Mesodermal cell (in vitro differentiated cells): ENCODE results near the gene PRSS21. TPM values are rescaled to one million over a fixed set of nuclear protein-coding genes. Genes with fewer than 3 reads are reported as not detected.
A peak's percentile ranks its signal among the peaks of the same experiment; 100 is the strongest.

Source experiments
- H3K27ac ChIP-seq: 2 replicates; pipeline ENCODE4 v1.7.0; 2013; ENCODE audit warnings: mild to moderate bottlenecking, low read depth, low read length, moderate library complexity; ENCODE audit not compliant: severe bottlenecking
- H3K36me3 ChIP-seq: 2 replicates; pipeline ENCODE4 v1.7.1; 2013; ENCODE audit warnings: mild to moderate bottlenecking, low read length, moderate library complexity; ENCODE audit not compliant: control insufficient read depth, insufficient read depth
- H3K4me1 ChIP-seq: one replicate; pipeline ENCODE4 v1.7.1; 2013; ENCODE audit warnings: mild to moderate bottlenecking, low read length; ENCODE audit not compliant: insufficient read depth, control insufficient read depth, poor library complexity, severe bottlenecking
- H3K4me3 ChIP-seq: 2 replicates; pipeline ENCODE4 v1.7.0; 2013; ENCODE audit warnings: low read length, control low read depth, mild to moderate bottlenecking; ENCODE audit not compliant: insufficient read depth, poor library complexity, severe bottlenecking; ENCODE audit errors: extremely low read depth
- H3K9me3 ChIP-seq: 2 replicates; pipeline ENCODE4 v1.7.1; 2013; ENCODE audit warnings: mild to moderate bottlenecking, low read length, moderate library complexity; ENCODE audit not compliant: control insufficient read depth
- WGBS, 2 experiments: methylation state at CpG; one replicate each; pipeline ENCODE4 v1.1.5; 2013; ENCODE audit warnings: missing lambda C conversion rate in 2 of 2; ENCODE audit not compliant: insufficient coverage in 2 of 2; 5-methylcytosine and 5-hydroxymethylcytosine counted together
- polyA plus RNA-seq, 2 experiments: library from polyadenylated mRNA; stranded (reverse); fragments of 50-300 nt; gene quantifications; one replicate each; pipeline ENCODE4 v1.2.3, GENCODE V29; 2013

Gene PRSS21, protein sequence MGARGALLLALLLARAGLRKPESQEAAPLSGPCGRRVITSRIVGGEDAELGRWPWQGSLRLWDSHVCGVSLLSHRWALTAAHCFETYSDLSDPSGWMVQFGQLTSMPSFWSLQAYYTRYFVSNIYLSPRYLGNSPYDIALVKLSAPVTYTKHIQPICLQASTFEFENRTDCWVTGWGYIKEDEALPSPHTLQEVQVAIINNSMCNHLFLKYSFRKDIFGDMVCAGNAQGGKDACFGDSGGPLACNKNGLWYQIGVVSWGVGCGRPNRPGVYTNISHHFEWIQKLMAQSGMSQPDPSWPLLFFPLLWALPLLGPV
- polyA plus RNA-seq (2013, experiment 1 of 2), result not detected
- not detected for polyA plus RNA-seq (2013, experiment 2 of 2)

DNA sequence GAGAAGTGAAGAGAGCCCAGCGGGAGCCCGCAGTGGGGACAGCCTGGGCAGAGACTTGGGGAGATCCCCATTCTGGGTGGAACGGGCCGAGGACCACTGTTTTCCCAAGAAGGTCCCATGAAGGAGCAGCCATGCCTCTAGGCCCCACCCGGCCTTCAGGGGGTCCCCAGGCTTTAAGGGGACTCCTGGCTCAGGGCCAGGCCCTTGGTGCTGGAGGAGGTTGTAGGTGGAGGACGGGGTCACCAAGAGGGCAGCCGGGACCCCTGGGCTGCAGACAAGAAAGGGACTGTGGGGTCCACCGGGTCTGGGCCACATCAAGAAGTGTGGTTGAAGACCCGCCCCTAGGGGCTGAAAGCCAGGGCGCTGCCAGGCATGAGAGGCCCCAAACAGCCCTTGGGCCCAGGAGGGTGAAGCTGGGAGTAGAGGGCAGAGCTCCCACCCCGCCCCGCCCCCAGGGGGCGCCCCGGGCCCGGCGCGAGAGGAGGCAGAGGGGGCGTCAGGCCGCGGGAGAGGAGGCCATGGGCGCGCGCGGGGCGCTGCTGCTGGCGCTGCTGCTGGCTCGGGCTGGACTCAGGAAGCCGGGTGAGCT lies at the start of gene PRSS21:
Gene PRSS21, plus strand, starts transcription at position 487 of the 589 bp plus-strand sequence. Its CDS starts 32 bp downstream, at position 519.
- Histone ChIP-seq H3K4me1 (no peaks in the 10 kb centered on the region), H3K36me3 (no peaks in the 10 kb centered on the region), H3K27ac (no peak within 1 kb of the TSS), H3K9me3 (no peaks in the 10 kb centered on the region), H3K4me3 (no peak within 1 kb of the TSS)
- 89 to 91% methylated on average over 24 to 27 of the region's 28 CpGs for WGBS, 2 experiments

DNA sequence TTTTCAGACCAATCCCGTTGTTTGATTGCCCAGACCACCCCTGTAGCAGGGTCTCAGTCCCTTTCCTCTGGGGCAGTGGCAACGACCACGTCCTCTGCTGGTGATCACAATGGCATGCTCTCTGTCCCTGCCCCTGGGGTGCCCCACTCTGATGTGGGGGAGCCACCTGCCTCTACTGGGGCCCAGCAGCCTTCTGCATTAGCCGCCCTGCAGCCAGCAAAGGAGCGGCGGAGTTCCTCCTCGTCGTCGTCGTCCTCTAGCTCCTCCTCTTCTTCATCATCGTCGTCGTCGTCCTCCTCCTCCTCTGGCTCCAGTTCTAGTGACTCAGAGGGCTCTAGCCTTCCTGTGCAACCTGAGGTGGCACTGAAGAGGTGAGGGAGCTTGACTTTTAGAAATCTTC lies 49.1 kb upstream of the PRSS21 start:
- peaks cover 98% of the 10 kb centered on the region for H3K36me3 ChIP-seq
- H3K9me3 ChIP-seq, result no peaks in the 10 kb centered on the region
- H3K4me3 ChIP-seq, result no peak overlapping the region
- 91 to 95% methylated on average over 5 to 10 of the region's 14 CpGs for WGBS, 2 experiments
- H3K4me1 ChIP-seq, result peaks cover 3% of the 10 kb centered on the region
- H3K27ac ChIP-seq, result no peak overlapping the region

DNA sequence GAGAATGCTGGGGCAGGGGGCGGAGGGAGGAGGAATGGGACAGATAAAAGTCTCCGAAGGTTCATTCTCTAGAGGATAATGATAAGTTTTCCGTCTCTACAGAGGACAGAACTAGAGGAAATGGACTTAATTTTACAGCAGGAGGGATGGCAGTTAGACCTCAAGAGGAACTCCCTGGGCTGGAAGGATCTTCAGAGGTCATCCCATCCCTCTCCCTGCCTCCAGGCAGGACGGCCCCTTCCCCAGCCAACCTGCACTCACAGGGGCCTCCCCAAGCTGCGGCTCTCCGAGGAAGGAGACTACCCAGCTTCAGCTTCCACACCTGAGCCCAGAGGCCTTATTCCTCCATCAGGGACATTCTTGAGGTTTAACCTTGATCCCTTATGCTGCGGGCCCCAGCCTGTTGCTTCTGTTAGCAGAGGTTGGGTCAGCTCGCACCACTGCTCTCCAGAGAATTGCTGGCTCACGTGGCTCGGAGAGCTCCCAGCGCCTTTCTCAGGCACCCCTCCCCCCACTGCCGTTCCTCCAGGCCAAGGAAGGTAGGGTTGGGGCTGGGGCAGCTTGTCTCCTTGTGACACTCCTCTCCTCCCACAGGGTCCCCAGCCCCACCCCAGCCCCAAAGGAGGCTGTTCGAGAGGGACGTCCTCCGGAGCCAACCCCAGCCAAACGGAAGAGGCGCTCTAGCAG lies 48.5 kb upstream of the PRSS21 start:
- H3K36me3 ChIP-seq, result peaks cover 98% of the 10 kb centered on the region
- peaks cover 3% of the 10 kb centered on the region for H3K4me1 ChIP-seq
- no peak overlapping the region for H3K4me3 ChIP-seq
- peak overlapping the region; percentile 16 for H3K27ac ChIP-seq
- no peaks in the 10 kb centered on the region for H3K9me3 ChIP-seq
- WGBS, 2 experiments, result 94 to 97% methylated on average over 12 to 14 of the region's 17 CpGs

DNA sequence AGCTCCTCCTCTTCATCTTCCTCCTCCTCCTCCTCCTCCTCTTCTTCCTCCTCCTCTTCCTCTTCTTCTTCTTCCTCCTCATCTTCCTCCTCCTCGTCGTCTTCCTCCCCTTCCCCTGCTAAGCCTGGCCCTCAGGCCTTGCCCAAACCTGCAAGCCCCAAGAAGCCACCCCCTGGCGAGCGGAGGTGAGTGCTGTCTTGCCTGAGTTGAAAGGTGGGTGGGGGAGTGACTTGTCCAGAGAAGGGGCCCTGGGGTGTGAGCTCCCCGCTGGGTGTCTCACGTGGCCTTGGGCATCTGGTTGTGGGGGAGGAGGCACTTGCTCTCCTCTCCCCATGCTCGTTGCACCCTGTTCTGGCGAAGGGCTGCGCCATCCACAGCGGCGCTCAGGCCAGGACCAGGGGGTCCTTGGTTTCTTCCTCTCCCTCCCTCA lies 47.9 kb upstream of the PRSS21 start:
- WGBS, 2 experiments, result 91 to 93% methylated on average over 7 to 8 of the region's 11 CpGs
- peak overlapping the region; percentile 16 for H3K27ac ChIP-seq
- no peaks in the 10 kb centered on the region for H3K9me3 ChIP-seq
- peaks cover 3% of the 10 kb centered on the region for H3K4me1 ChIP-seq
- peaks cover 96% of the 10 kb centered on the region for H3K36me3 ChIP-seq
- no peak overlapping the region for H3K4me3 ChIP-seq

DNA sequence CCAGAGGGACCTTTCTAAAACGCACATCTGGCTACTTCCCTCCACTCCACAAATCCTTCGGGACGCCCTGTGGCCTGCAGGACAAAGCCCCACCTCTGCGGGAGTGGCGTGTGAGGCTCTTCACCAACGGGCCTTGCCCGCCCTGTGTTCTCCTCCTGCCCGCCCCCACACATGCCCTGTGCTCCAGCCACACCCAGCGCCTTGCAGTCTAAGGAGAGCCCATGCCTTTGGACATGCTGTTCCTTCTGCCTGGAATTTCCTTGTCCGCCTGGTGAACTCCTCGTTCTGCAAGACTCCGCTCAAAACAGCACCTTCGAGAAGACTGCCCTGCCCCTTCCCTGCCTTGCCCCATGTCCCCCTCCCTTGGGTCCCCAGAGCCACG lies 47.4 kb upstream of the PRSS21 start:
- peaks cover 3% of the 10 kb centered on the region for H3K4me1 ChIP-seq
- H3K27ac ChIP-seq, result peak overlapping the region; percentile 8
- WGBS, 2 experiments, result 93 to 95% methylated on average over 12 to 14 of the region's 14 CpGs
- H3K9me3 ChIP-seq, result no peaks in the 10 kb centered on the region
- H3K4me3 ChIP-seq, result no peak overlapping the region
- H3K36me3 ChIP-seq, result peaks cover 96% of the 10 kb centered on the region

DNA sequence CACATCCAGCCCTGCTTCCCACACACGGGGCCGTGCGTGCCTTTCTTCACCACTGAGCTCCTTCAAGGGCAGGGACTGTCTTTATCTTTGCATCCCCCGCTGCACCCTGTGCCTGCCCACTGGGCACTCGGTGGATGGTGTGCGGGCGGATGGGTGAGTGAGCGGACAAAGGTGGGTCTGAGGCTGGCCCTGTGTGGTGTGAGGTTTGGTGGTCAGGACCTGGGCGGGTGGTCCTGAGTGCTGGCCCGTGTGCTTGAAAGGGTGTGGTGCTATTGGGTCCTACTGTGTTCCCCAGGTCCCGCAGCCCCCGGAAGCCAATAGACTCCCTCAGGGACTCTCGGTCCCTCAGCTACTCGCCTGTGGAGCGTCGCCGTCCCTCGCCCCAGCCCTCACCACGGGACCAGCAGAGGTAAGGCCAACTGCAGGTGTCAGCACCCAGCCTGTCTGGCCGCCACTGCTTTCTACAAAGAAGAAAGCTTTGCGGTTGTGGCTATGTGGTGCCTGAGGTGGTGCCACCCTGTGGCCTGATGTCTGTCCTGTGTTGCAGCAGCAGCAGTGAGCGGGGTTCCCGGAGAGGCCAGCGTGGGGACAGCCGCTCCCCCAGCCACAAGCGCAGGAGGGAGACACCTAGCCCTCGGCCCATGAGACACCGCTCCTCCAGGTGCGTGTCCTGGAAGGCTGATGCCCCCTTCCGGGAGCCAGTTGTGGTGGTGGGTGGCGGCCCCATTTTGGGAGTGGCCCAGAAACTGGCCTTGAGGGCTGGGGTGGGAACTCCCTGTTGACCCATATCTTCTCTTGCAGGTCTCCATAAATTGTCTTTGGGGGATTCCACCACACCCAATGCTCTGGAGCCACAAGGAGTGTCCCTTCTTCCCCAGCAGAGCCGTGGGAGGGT lies 46.7 kb upstream of the PRSS21 start:
- Histone ChIP-seq H3K36me3 (peaks cover 96% of the 10 kb centered on the region), H3K4me1 (peaks cover 4% of the 10 kb centered on the region), H3K9me3 (no peaks in the 10 kb centered on the region), H3K27ac (peak overlapping the region; percentile 23), H3K4me3 (no peak overlapping the region)
- WGBS, 2 experiments, result 92 to 98% methylated on average over 20 to 30 of the region's 32 CpGs

DNA sequence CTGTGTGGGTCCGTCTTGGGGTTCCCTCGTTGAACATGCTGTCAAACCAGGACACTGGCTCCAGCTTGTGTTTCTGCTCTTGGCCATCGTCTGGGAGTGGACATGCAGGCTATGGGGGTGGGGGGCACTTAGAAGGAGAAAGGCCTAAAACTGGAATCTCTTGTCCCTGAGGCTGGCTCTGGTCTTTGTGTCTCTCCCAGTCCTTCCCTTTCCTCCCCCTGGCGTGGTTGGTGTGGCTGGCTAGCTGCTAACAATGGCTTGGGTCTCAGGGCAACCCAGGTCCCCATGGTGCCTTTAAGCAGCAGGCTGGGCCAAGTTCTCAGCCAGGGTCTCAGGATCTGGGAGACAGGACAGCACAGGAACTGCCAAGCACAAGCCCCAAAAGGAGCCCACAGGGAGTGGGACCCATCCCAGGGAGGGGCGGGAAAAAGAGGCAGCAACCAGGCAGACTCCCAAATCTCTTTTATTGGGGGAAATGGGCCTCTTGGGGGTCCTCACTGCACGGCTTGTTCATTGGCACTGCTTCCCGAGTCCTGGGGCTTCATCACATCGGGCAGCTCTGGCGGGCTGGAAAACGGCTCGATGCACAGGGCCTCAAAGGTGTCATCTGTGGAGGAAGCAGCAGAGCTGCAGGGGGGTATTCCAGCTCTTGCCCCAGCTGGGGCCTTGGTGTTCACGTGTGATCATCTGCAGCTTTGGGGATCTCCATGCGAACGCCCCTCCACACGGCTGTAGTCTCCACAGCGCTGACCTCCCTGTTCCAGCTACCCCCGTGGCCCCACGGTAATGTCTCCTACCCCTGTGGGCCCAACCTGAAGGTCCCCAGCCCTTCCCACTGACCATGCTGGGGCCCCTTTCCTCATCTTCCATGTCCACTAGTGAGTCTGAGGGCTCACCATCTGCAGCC lies 45.3 kb upstream of the PRSS21 start:
- WGBS, 2 experiments, result 93 to 95% methylated on average over 14 to 17 of the region's 18 CpGs
- Histone ChIP-seq H3K4me3 (no peak overlapping the region), H3K27ac (peak overlapping the region; percentile 24), H3K36me3 (peaks cover 88% of the 10 kb centered on the region), H3K9me3 (no peaks in the 10 kb centered on the region), H3K4me1 (peaks cover 11% of the 10 kb centered on the region)

DNA sequence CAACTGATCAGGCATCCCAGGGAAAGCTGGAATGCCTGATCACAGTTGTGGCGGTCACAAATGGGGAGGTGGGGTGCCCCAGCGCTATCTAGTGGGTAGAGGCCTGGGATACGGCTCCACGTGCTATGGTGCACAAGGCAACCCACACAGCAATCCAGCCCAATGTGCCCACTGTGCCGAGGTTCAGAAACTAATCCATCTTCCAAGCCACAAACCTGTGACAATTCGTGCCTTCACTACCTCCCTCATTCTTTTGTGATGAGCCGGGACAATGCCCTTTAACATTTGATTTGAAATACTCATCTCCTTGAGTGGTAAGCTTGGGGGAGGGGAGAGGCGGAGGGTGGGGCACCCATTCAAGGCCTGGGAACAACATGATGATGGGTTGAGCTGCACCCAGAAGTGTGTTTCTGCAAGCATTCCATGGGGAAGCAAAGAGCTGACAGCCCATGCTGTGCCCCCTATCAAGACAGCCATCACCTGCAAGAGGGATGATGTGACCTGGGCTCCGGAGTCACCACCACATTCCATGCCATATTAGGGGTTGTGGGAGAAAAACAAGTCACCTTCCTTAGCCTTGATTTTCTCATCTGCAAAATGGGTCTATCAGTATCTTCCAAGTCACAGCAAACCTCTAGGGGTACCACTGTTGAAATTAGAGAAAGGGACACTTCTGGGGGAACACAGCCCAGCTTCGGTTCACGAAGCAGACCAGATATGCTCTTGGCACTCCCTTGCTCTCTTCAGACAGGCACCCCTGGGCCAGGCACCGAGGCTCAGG lies 43.7 kb upstream of the PRSS21 start:
- WGBS, 2 experiments, result 88 to 96% methylated on average over 8 to 10 of the region's 12 CpGs
- Histone ChIP-seq H3K9me3 (no peaks in the 10 kb centered on the region), H3K4me1 (peaks cover 8% of the 10 kb centered on the region), H3K27ac (peak overlapping the region; percentile 59), H3K4me3 (no peak overlapping the region), H3K36me3 (peaks cover 72% of the 10 kb centered on the region)

DNA sequence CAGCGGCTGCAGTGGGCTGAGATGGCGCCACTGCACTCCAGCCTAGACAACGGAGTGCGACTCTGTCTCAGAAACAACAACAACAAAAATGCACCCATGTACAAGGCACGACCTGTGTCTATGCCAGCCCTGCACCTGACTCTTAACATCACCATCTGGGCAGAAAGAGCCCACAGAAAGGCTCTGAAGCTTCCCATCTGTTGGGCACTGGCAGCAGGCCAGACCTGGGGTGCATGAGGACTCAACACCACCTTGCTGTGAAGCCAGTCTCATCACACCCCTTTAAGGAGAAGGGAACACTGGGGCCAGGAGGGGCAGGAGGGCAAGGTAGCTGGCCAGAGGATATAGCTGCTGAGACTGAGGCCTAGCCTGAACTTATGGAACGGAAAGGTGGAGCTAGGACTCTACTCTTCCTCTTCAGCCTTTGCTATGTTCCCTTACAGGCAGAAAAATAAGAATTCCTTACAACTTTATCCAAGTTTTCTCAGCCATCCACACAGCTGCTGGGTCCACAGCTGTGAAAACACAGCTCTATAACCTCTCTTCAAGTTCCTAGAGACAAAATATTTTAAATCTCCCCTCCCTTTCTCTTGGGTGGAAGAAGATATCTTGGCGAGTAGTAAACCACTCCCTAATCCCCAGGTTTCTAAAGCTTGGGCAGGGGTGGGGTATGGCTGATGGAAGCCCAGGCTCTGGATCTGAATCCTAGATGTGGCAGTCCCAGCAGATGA lies 42.7 kb upstream of the PRSS21 start:
- peaks cover 8% of the 10 kb centered on the region for H3K4me1 ChIP-seq
- H3K27ac ChIP-seq, result no peak overlapping the region
- H3K4me3 ChIP-seq, result no peak overlapping the region
- H3K9me3 ChIP-seq, result no peaks in the 10 kb centered on the region
- H3K36me3 ChIP-seq, result peaks cover 62% of the 10 kb centered on the region
- 58 to 79% methylated on average over 3 to 6 of the region's 7 CpGs for WGBS, 2 experiments
